ENCODE data around the gene NPHP4. TPM values are rescaled to one million over a fixed set of nuclear protein-coding genes. Genes with fewer than 3 reads are reported as not detected.

The NPHP4 gene
- total RNA-seq, 1 donor from 2014 or later, result 8.6 TPM

- DNase-seq, result no peak
Observed at GRCh38 chr1:5877683-5878530, 114.3 kb downstream of the NPHP4 start.

- DNase-seq, result peak; percentile 17
Observed at GRCh38 chr1:5877001-5877400, 115.2 kb downstream of the NPHP4 start.

- DNase-seq, result no peak
Observed at GRCh38 chr1:5876094-5876650, 116.1 kb downstream of the NPHP4 start.

- DNase-seq, result no peak
Observed at GRCh38 chr1:5875345-5875910, 116.8 kb downstream of the NPHP4 start.

GRCh38 chr1:5874416-5875110 is 117.7 kb downstream of the NPHP4 start:
- DNase-seq, result no peak

- DNase-seq, result no peak
Observed at GRCh38 chr1:5873556-5873955, 118.7 kb downstream of the NPHP4 start.

- DNase-seq, result no peak
Observed at GRCh38 chr1:5872886-5873285, 119.3 kb downstream of the NPHP4 start.

- DNase-seq, result no peak
Observed at GRCh38 chr1:5868931-5869500, 123.2 kb downstream of the NPHP4 start.

- no peak for DNase-seq
Observed at GRCh38 chr1:5865774-5866173, 126.5 kb downstream of the NPHP4 start.

- no peak for DNase-seq
Observed at GRCh38 chr1:5865056-5865455, 127.2 kb downstream of the NPHP4 start.

- DNase-seq, result no peak
Observed at GRCh38 chr1:5864256-5864655, 128.0 kb downstream of the NPHP4 start.

- DNase-seq, result no peak
Observed at GRCh38 chr1:5863238-5863637, 129.0 kb downstream of the NPHP4 start.

GRCh38 chr1:5861871-5862825 is 130.1 kb downstream of the NPHP4 start:
- no peak for DNase-seq

GRCh38 chr1:5860277-5860676 is 131.9 kb downstream of the NPHP4 start:
- no peak for DNase-seq

GRCh38 chr1:5859766-5860165 is 132.5 kb downstream of the NPHP4 start:
- no peak for DNase-seq

GRCh38 chr1:5858844-5859407 is 133.3 kb downstream of the NPHP4 start:
- no peak for DNase-seq

- no peak for DNase-seq
Observed at GRCh38 chr1:5858246-5858645, 134.0 kb downstream of the NPHP4 start.

GRCh38 chr1:5857508-5858090 is 134.6 kb downstream of the NPHP4 start:
- no peak for DNase-seq

- DNase-seq, result no peak
Observed at GRCh38 chr1:5857011-5857410, 135.2 kb downstream of the NPHP4 start.

- DNase-seq, result no peak
Observed at GRCh38 chr1:5856246-5856815, 135.9 kb downstream of the NPHP4 start.

Data from occipital lobe (tissue), 2 donors.